H1 (cell line): ENCODE data around the gene ZNF501. TPM values are rescaled to one million over a fixed set of nuclear protein-coding genes. Genes with fewer than 3 reads are reported as not detected.

Experiments
- BACH1 ChIP-seq: IDR thresholded peaks from 2 replicates; pipeline ENCODE4 v1.6.1; 2012; ENCODE audit warnings: low read length, improper control_type of control experiment
- BRCA1 ChIP-seq: IDR thresholded peaks from 2 replicates; pipeline ENCODE4 v1.6.1; 2012; ENCODE audit warnings: low read depth, low read length, improper control_type of control experiment
- CBX8 ChIP-seq: fragments of 300-800, 300-1000 bp; sonication (generic); IDR thresholded peaks from 2 replicates; pipeline ENCODE4 v1.7.1; 2016; ENCODE audit warnings: low read depth, low read length, borderline replicate concordance
- CEBPB ChIP-seq: IDR thresholded peaks from 2 replicates; pipeline ENCODE4 v1.6.1; 2012; ENCODE audit warnings: low read depth, low read length
- CHD1 ChIP-seq: IDR thresholded peaks from 2 replicates; pipeline ENCODE4 v1.6.1; 2012; ENCODE audit warnings: low read depth, low read length, improper control_type of control experiment
- CHD2 ChIP-seq: IDR thresholded peaks from 2 replicates; pipeline ENCODE4 v1.6.1; 2012; ENCODE audit warnings: low read length, improper control_type of control experiment
- EP300 ChIP-seq, 2 experiments: IDR thresholded peaks; 1 replicate in 1 of 2; 2 replicates in 1 of 2; pipeline ENCODE4 v1.6.1; 2011 to 2012; ENCODE audit warnings: low read depth in 2 of 2, low read length in 2 of 2, mild to moderate bottlenecking in 2 of 2, borderline replicate concordance in 1 of 2, inconsistent platforms in 1 of 2, moderate library complexity in 1 of 2
- HDAC2 ChIP-seq, 2 experiments: fragments of 300-600 bp in 1 of 2; sonication (generic) in 1 of 2; IDR thresholded peaks; 2 replicates each; pipeline ENCODE4 v1.6.1; 2011 to 2012; ENCODE audit warnings: low read depth in 2 of 2, low read length in 2 of 2, mild to moderate bottlenecking in 2 of 2, moderate library complexity in 2 of 2, borderline replicate concordance in 1 of 2, inconsistent platforms in 1 of 2
- HDAC6 ChIP-seq: IDR thresholded peaks from one replicate; pipeline ENCODE4 v1.7.1; 2012; ENCODE audit warnings: low read depth, mild to moderate bottlenecking, inconsistent platforms, low read length, moderate library complexity
- KDM4A ChIP-seq: IDR thresholded peaks from one replicate; pipeline ENCODE4 v1.7.1; 2012; ENCODE audit warnings: low read depth, mild to moderate bottlenecking, moderate library complexity, low read length, inconsistent platforms; ENCODE audit not compliant: severe bottlenecking
- NRF1 ChIP-seq: IDR thresholded peaks from 2 replicates; pipeline ENCODE4 v1.6.1; 2011; ENCODE audit warnings: mild to moderate bottlenecking, low read depth, low read length, improper control_type of control experiment
- RBBP5 ChIP-seq: IDR thresholded peaks from 2 replicates; pipeline ENCODE4 v1.7.1; 2012; ENCODE audit warnings: low read depth, mild to moderate bottlenecking, inconsistent platforms, low read length, moderate library complexity, borderline replicate concordance
- RFX5 ChIP-seq: IDR thresholded peaks from 2 replicates; pipeline ENCODE4 v1.6.1; 2011; ENCODE audit warnings: low read depth, low read length, improper control_type of control experiment, borderline replicate concordance
- RNF2 ChIP-seq: fragments of 200-900, 300-1000 bp; sonication (generic); IDR thresholded peaks from 2 replicates; pipeline ENCODE4 v1.7.1; 2016; ENCODE audit warnings: borderline replicate concordance, low read depth, mild to moderate bottlenecking, antibody characterized with exemption, low read length; ENCODE audit not compliant: poor library complexity, severe bottlenecking; ENCODE audit errors: missing control alignments
- SAP30 ChIP-seq: fragments of 300-600 bp; sonication (generic); IDR thresholded peaks from 2 replicates; pipeline ENCODE4 v1.7.1; 2012; ENCODE audit warnings: low read length, moderate library complexity, mild to moderate bottlenecking, inconsistent platforms; ENCODE audit not compliant: insufficient read depth, insufficient replicate concordance
- SIX5 ChIP-seq: IDR thresholded peaks from 2 replicates; pipeline ENCODE4 v1.6.1; 2011; ENCODE audit warnings: mild to moderate bottlenecking, low read depth, low read length
- SRF ChIP-seq: IDR thresholded peaks from 2 replicates; pipeline ENCODE4 v1.6.1; 2011; ENCODE audit warnings: mild to moderate bottlenecking, low read depth, low read length, moderate library complexity
- SUZ12 ChIP-seq: fragments of 200-600 bp; sonication (generic); IDR thresholded peaks from 2 replicates; pipeline ENCODE4 v1.6.1; 2012; ENCODE audit warnings: mild to moderate bottlenecking, inconsistent platforms, low read length, moderate library complexity, mixed read lengths
- TAF1 ChIP-seq: IDR thresholded peaks from 2 replicates; pipeline ENCODE4 v1.6.1; 2011; ENCODE audit warnings: mild to moderate bottlenecking, low read depth, low read length
- YY1 ChIP-seq: IDR thresholded peaks from 2 replicates; pipeline ENCODE4 v1.6.1; 2011; ENCODE audit warnings: low read depth, mild to moderate bottlenecking, low read length
- polyA plus RNA-seq, 7 experiments: library from polyadenylated mRNA; depleted of rRNA in 3 of 7; stranded (reverse) in 5 of 7; unstranded in 2 of 7; fragments of >200 nt in 5 of 7; fragments of 200-250 nt in 2 of 7; gene quantifications; 1 replicate in 5 of 7; 2 replicates in 1 of 7; 4 replicates in 1 of 7; pipeline versions ENCODE4 v1.2.1 to v1.2.3, GENCODE V29; 2011 to 2013; ENCODE audit warnings: missing spikeins in 2 of 7, mixed read lengths in 2 of 7
- total RNA-seq: library from RNA; stranded (reverse); fragmentation: NEBNext Ultra II Directional; extraction: Animal tissue kit (Norgen Biotek cat#: 25700); gene quantifications from 2 replicates; pipeline ENCODE4 v1.2.1, GENCODE V29; 2021
- TF ChIP-seq, protein P1 (sequence below): IDR thresholded peaks from 2 replicates; pipeline ENCODE4 v1.6.1; 2012; ENCODE audit warnings: inconsistent platforms

Gene ZNF501
- total and polyA plus RNA-seq, 2 of the 8 experiments (the other 6 are each of a cell fraction or from before 2014, with no cell fraction given), result 1.6 to 5.3 TPM

DNA sequence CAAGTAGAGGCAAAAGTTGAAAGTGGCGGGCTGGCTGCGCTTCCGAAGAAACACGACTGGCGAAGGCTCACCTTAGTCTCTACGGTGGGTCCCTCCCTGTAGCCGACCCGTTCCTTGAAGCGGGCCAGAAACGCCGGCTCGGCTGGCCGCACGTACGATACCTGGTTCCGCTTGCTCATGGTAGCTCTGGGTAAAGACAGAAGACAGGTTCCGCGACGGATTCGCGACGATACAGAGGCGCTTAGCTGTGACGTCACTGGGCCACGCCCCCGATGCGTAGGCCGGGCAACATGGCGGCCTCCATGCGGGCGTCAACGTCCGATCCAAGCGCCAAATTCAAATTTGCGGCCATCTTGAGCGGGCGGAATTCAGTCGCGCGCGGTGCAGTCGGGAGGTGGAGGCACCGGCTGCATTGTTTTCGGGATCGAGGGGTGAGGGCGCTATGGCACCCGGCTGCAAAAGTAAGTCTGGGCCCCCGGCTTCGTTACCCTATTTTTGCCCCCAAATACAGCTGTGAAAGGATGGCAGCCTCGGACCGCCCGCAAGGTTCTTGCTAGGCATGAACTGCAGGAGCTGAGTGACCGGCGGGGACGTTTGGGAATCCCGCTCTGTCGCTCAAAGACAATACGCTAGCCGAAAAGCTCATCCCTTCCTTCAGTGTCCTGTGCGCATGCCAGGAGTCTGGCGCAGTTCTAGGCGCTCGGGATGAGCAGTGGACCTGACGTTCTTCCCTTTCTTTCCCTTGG, 32.2 kb downstream of the ZNF501 start, which contains the start of the genes KIAA1143 and KIF15 (continued):
- TF ChIP-seq SIX5 (peak; percentile 62), RNF2 (no peak), BRCA1 (0 out of 2 replicates have a peak, but pooled peaks have one; percentile 21), RBBP5 (peak; percentile 98), RFX5 (no peak), CEBPB (no peak), EP300 (IDR thresholded peaks at IDR 0.05; ENCODE audit: borderline replicate concordance in 1 of 2, low read depth in 2 of 2, low read length in 2 of 2) (0 out of 3 replicates have a peak, but pooled peaks of 1 of the 2 experiments have one; percentile 24), SUZ12 (no peak), BACH1 (peak; percentile 26), HDAC2 (IDR thresholded peaks at IDR 0.05; ENCODE audit: borderline replicate concordance in 1 of 2, low read depth in 2 of 2, low read length in 2 of 2) (0 out of 4 replicates have a peak, but pooled peaks of 1 of the 2 experiments have one; percentile 39), TAF1 (peak; percentile 93), CHD2 (peak; percentile 74; the same call in 1 of the 2 replicates), NRF1 (peak; percentile 32; the same call in 1 of the 2 replicates), YY1 (peak; percentile 100), HDAC6 (no peak), KDM4A (peak; percentile 96), CHD1 (peak; percentile 43; the same call in 1 of the 2 replicates), SAP30 (peak; percentile 50), CBX8 (no peak), SRF (peak; percentile 79)
- TF ChIP-seq, protein P1, sequence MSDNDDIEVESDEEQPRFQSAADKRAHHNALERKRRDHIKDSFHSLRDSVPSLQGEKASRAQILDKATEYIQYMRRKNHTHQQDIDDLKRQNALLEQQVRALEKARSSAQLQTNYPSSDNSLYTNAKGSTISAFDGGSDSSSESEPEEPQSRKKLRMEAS, result peak; percentile 87
